ENCODE results near the gene CA6.
"Not testable (repeated sequence)": the region's sequence is repeated elsewhere in the genome, so short reads cannot be mapped to it uniquely, and the experiment has no call there.

Gene CA6

DNA sequence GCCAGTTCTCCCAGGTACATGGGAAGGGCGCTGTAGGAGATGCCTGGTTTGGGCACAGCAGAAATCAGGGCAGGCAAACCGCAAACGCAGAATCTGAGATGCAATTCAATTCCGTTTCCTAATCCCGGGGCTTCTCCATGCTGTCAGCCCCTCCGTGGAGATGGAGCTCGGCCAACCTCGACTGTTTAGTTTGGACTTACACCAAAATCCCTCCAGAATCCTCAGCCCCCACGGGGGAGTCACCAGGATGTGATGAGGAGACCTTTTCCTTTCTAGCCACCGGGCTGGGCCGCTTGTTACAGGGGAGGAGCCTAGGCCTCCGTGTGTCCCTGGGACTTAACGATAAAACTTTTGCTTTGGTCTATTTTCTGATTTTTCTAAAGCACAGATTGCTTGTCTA lies 72.7 kb downstream of the CA6 start:
- no peak for DNase-seq (ENCODE audit: extremely low read depth, insufficient read length)
- no peaks in the 10 kb centered on the region for H3K27me3 ChIP-seq (replicated peaks; ENCODE audit: control insufficient read depth, insufficient read depth, low read length)
- TF ChIP-seq, protein P1, sequence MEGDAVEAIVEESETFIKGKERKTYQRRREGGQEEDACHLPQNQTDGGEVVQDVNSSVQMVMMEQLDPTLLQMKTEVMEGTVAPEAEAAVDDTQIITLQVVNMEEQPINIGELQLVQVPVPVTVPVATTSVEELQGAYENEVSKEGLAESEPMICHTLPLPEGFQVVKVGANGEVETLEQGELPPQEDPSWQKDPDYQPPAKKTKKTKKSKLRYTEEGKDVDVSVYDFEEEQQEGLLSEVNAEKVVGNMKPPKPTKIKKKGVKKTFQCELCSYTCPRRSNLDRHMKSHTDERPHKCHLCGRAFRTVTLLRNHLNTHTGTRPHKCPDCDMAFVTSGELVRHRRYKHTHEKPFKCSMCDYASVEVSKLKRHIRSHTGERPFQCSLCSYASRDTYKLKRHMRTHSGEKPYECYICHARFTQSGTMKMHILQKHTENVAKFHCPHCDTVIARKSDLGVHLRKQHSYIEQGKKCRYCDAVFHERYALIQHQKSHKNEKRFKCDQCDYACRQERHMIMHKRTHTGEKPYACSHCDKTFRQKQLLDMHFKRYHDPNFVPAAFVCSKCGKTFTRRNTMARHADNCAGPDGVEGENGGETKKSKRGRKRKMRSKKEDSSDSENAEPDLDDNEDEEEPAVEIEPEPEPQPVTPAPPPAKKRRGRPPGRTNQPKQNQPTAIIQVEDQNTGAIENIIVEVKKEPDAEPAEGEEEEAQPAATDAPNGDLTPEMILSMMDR (IDR thresholded peaks at IDR 0.05; ENCODE audit: insufficient read depth, low read length, poor library complexity, severe bottlenecking): no peak
- no peaks in the 10 kb centered on the region for H3K36me3 ChIP-seq (ENCODE audit: control insufficient read depth, insufficient read depth, low read length)
- no peak overlapping the region for H3K4me3 ChIP-seq (replicated peaks; ENCODE audit: low read depth, low read length)

DNA sequence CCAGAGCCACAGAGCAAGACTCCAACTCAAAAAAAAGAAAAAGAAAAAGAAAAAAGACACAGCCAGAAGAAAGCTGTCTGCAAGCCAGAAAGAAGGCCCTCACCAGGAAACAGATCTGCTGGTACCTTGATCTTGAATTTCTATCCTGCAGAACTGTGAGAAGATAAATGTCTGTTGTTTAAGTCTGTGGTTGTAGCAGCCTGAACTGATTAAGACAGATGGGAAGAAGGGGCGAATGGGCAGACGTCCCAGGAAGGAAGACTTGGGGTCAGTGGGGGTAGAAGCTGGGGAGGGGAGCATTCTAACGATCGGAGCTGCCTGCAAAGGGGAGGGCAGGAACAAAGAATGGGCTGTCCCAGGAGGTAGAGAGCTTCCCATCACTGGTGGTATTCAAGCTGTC lies 74.2 kb downstream of the CA6 start:
- DNase-seq (ENCODE audit: extremely low read depth, insufficient read length): no peak
- Histone ChIP-seq H3K4me3 (replicated peaks; ENCODE audit: low read depth, low read length) (no peak overlapping the region), H3K27me3 (replicated peaks; ENCODE audit: control insufficient read depth, insufficient read depth, low read length) (no peaks in the 10 kb centered on the region), H3K36me3 (ENCODE audit: control insufficient read depth, insufficient read depth, low read length) (no peaks in the 10 kb centered on the region)
- TF ChIP-seq, protein P1 (IDR thresholded peaks at IDR 0.05; ENCODE audit: insufficient read depth, low read length, poor library complexity, severe bottlenecking): no peak

GRCh38 chr1:9020305-9020704 lies 74.6 kb downstream of the CA6 start:
- DNase-seq (ENCODE audit: extremely low read depth, insufficient read length): no peak
- H3K4me3 ChIP-seq (replicated peaks; ENCODE audit: low read depth, low read length): no peak overlapping the region
- TF ChIP-seq, protein P1 (IDR thresholded peaks at IDR 0.05; ENCODE audit: insufficient read depth, low read length, poor library complexity, severe bottlenecking): no peak
- no peaks in the 10 kb centered on the region for H3K36me3 ChIP-seq (ENCODE audit: control insufficient read depth, insufficient read depth, low read length)
- H3K27me3 ChIP-seq (replicated peaks; ENCODE audit: control insufficient read depth, insufficient read depth, low read length): no peaks in the 10 kb centered on the region

- H3K27me3 ChIP-seq (replicated peaks; ENCODE audit: control insufficient read depth, insufficient read depth, low read length); DNase-seq (ENCODE audit: extremely low read depth, insufficient read length); H3K4me3 ChIP-seq (replicated peaks; ENCODE audit: low read depth, low read length); H3K36me3 ChIP-seq (ENCODE audit: control insufficient read depth, insufficient read depth, low read length): not testable (repeated sequence)
Observed at GRCh38 chr1:9022026-9022738, 76.5 kb downstream of the CA6 start.

GRCh38 chr1:9022773-9023172 lies 77.1 kb downstream of the CA6 start:
- TF ChIP-seq, protein P1 (IDR thresholded peaks at IDR 0.05; ENCODE audit: insufficient read depth, low read length, poor library complexity, severe bottlenecking): no peak
- H3K4me3 ChIP-seq (replicated peaks; ENCODE audit: low read depth, low read length): no peak overlapping the region
- no peaks in the 10 kb centered on the region for H3K27me3 ChIP-seq (replicated peaks; ENCODE audit: control insufficient read depth, insufficient read depth, low read length)
- no peak for DNase-seq (ENCODE audit: extremely low read depth, insufficient read length)
- no peaks in the 10 kb centered on the region for H3K36me3 ChIP-seq (ENCODE audit: control insufficient read depth, insufficient read depth, low read length)
